K562 (cell line): Measurements from ENCODE around the gene SLC35B1. TPM values are rescaled to one million over a fixed set of nuclear protein-coding genes. Genes with fewer than 3 reads are reported as not detected.

ENCODE experiments used
- ADNP ChIP-seq: fragments of 200-800 bp; sonication (Bioruptor generic); IDR thresholded peaks from 2 replicates; pipeline ENCODE4 v1.6.1; 2016; ENCODE audit warnings: missing genetic modification characterization, missing compliant biosample characterization
- CEBPB ChIP-seq: fragments of 450-650 bp; IDR thresholded peaks from 2 replicates; pipeline ENCODE4 v1.6.1; 2016; ENCODE audit warnings: missing genetic modification characterization, missing compliant biosample characterization
- CSDE1 ChIP-seq, 2 experiments: fragments of 450-650 bp; IDR thresholded peaks; 2 replicates each; pipeline ENCODE4 v1.6.1; 2016; ENCODE audit warnings: mild to moderate bottlenecking in 1 of 2
- HBP1 ChIP-seq: fragments of 450-650 bp; formaldehyde crosslinking; IDR thresholded peaks from 2 replicates; pipeline ENCODE4 v1.4.0; 2022; ENCODE audit warnings: missing genetic modification characterization
- HDAC6 ChIP-seq: IDR thresholded peaks from 2 replicates; pipeline ENCODE4 v1.6.1; 2012; ENCODE audit warnings: low read depth, mild to moderate bottlenecking, control low read depth, inconsistent platforms, low read length, moderate library complexity
- HNRNPH1 ChIP-seq: fragments of 200-400 bp; formaldehyde crosslinking; optimal IDR thresholded peaks from 2 replicates; pipeline ENCODE3; 2017; ENCODE audit warnings: low read depth, mild to moderate bottlenecking, low read length, moderate library complexity
- KAT8 ChIP-seq: fragments of 450-650 bp; IDR thresholded peaks from 2 replicates; pipeline ENCODE4 v1.6.1; 2016; ENCODE audit warnings: low read depth, mild to moderate bottlenecking
- MLX ChIP-seq, 2 experiments: fragments of 450-650 bp in 1 of 2; sonication (generic) in 1 of 2; formaldehyde crosslinking; conservative IDR thresholded peaks; 2 replicates each; pipeline versions ENCODE4 v1.4.0 to v1.8.1; 2020 to 2022; ENCODE audit warnings: mild to moderate bottlenecking in 1 of 2, missing genetic modification reagents in 1 of 2
- MTA3 ChIP-seq: fragments of 450-650 bp; formaldehyde crosslinking; IDR thresholded peaks from 2 replicates; pipeline ENCODE4 v1.6.1; 2017; ENCODE audit warnings: mild to moderate bottlenecking, borderline replicate concordance
- POLR2AphosphoS5 ChIP-seq: IDR thresholded peaks from 2 replicates; pipeline ENCODE4 v1.6.1; 2011; ENCODE audit warnings: mild to moderate bottlenecking, low read depth, low read length, moderate library complexity; ENCODE audit not compliant: control insufficient read depth, insufficient read depth
- SAFB2 ChIP-seq: fragments of 200-400 bp; formaldehyde crosslinking; IDR thresholded peaks from 2 replicates; pipeline ENCODE4 v1.6.1; 2018; ENCODE audit warnings: borderline replicate concordance, low read length, low read depth, moderate library complexity; ENCODE audit not compliant: severe bottlenecking
- SMAD3 ChIP-seq: fragments of 450-650 bp; formaldehyde crosslinking; conservative IDR thresholded peaks from 2 replicates; pipeline ENCODE4 v1.4.0; 2020; ENCODE audit warnings: mild to moderate bottlenecking
- TAF1 ChIP-seq: IDR thresholded peaks from 2 replicates; pipeline ENCODE4 v1.6.1; 2011; ENCODE audit warnings: mild to moderate bottlenecking, low read length, moderate library complexity; ENCODE audit not compliant: insufficient read depth, control insufficient read depth, severe bottlenecking; ENCODE audit errors: extremely low read depth
- TRIM24 ChIP-seq, 2 experiments: fragments of 450-650 bp; IDR thresholded peaks; 2 replicates each; pipeline ENCODE4 v1.6.1; 2016
- YBX1 ChIP-seq: fragments of 450-650 bp; IDR thresholded peaks from 2 replicates; pipeline ENCODE4 v1.7.1; 2016; ENCODE audit warnings: mild to moderate bottlenecking
- ZBTB2 ChIP-seq: fragments of 450-650 bp; IDR thresholded peaks from 2 replicates; pipeline ENCODE4 v1.6.1; 2016; ENCODE audit warnings: antibody characterized with exemption
- ZBTB49 ChIP-seq: sonication (generic); formaldehyde crosslinking; IDR thresholded peaks from 2 replicates; pipeline ENCODE4 v1.8.0; 2022; ENCODE audit warnings: missing genetic modification reagents, mild to moderate bottlenecking, borderline replicate concordance
- ZKSCAN1 ChIP-seq: fragments of 150-350 bp; IDR thresholded peaks from 2 replicates; pipeline ENCODE4 v1.6.1; 2016; ENCODE audit warnings: low read depth, low read length
- ZNF165 ChIP-seq: fragments of 250-450 bp; sonication (Bioruptor Pico); IDR thresholded peaks from 2 replicates; pipeline ENCODE4 v1.4.0; 2020; ENCODE audit warnings: borderline replicate concordance
- ZNF232 ChIP-seq: sonication (generic); formaldehyde crosslinking; IDR thresholded peaks from 2 replicates; pipeline ENCODE4 v1.8.0; 2022; ENCODE audit warnings: mild to moderate bottlenecking, missing genetic modification reagents
- ZNF766 ChIP-seq: fragments of 200-800 bp; sonication (Bioruptor generic); conservative IDR thresholded peaks from 2 replicates; pipeline ENCODE4 v1.6.1; 2016; ENCODE audit warnings: missing genetic modification characterization, missing compliant biosample characterization
- polyA plus RNA-seq, 8 experiments: library from polyadenylated mRNA; depleted of rRNA in 4 of 8; stranded (reverse) in 5 of 8; unstranded in 3 of 8; fragments of >200 nt; fragmentation: Nextera tagmentation in 2 of 8; fragmentation: Illumina TruSeq in 1 of 8; extraction: Ambion mirVana in 2 of 8; extraction: Trizol in 1 of 8; gene quantifications; 2 replicates each; pipeline versions ENCODE4 v1.2.1 to v1.2.3, GENCODE V29; 2011 to 2014; ENCODE audit warnings: inconsistent platforms in 1 of 8, missing spikeins in 1 of 8
- total RNA-seq, 7 experiments: library from RNA; depleted of rRNA in 6 of 7; stranded (reverse); fragments of >200 nt in 6 of 7; fragmentation: Illumina TruSeq in 2 of 7; extraction: Trizol in 2 of 7; gene quantifications; 2 replicates each; pipeline versions ENCODE4 v1.2.1 to v1.2.3, GENCODE V29; 2011 to 2021; ENCODE audit warnings: low replicate concordance in 1 of 7

SLC35B1 gene
- total and polyA plus RNA-seq, 9 of the 15 experiments (the other 6 are each of a cell fraction or from before 2014, with no cell fraction given): 51.4 to 87.9 (median 66.3) TPM

GRCh38 chr17:49739641-49740271 lies 32.0 kb upstream of the SLC35B1 start (continued):
- TF ChIP-seq HNRNPH1 (no peak), ZBTB2 (peak; percentile 87), ZNF766 (CRISPR knock-in tag) (peak; percentile 98), MLX (CRISPR knock-in tag; conservative IDR thresholded peaks at IDR 0.05) (no peak), ZNF165 (CRISPR knock-in tag) (no peak), TAF1 (peak; percentile 70), YBX1 (no peak), ZKSCAN1 (peak; percentile 97), KAT8 (no peak), CSDE1 (IDR thresholded peaks at IDR 0.05) (no peak), ADNP (tag) (no peak), MTA3 (peak; percentile 96), CEBPB (peak; percentile 100), ZNF232 (CRISPR knock-in tag) (no peak), HBP1 (peak; percentile 96), SAFB2 (no peak), SMAD3 (CRISPR knock-in tag) (peak; percentile 95), HDAC6 (no peak), ZBTB49 (CRISPR knock-in tag) (no peak), TRIM24 (IDR thresholded peaks at IDR 0.05) (peak; percentile 100), POLR2AphosphoS5 (peak; percentile 99)
